ENCODE measurements around the gene TEX53. TPM values are rescaled to one million over a fixed set of nuclear protein-coding genes. Genes with fewer than 3 reads are reported as not detected.

TEX53 gene
- polyA plus RNA-seq, 1 of the 3 experiments (the other 2 are of a cell fraction) = not detected

DNA sequence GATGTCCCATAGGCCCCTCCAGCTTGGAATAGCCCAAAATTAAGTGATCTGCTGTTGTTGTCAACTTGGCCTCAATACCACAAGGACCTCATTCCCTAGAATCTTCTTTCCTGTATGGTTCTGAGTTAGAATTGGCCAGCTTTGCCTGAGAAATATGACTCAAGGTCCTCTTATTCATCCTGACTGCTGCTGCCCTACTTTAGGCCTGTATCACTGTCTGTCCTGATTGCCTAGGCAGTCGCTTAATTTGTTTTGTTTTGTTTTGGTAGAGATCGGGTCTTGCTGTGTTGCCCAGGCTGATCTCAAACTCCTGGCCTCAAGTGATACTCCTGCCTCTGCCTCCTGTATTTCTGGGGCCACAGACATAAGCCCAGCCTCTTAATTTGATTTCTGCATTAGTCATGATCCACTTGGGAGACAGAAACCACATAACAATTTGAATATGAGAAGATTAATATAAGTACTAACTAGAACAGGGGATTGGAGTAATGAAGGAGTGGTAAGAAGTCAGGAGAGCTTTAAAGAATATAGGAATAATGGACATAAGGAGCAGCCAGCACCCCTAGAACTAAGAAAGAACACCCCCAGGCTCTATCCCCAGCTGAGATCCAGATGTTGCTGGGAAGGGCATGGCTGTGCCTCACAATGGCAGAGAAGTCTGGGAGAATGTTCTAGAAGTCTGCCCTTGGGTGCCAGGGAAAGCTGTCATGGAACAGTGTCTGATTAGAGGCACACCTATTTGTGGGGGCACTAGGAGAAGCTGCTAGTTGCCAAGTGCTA, 4.6 kb downstream of the TEX53 start:
- ChIA-PET CTCF (interaction anchor here (0.6 to 5.3 kb wide), 53 partner anchors 10 to 362 kb away, joined by 3 to 83 read pairs (median 4); partner anchors contain the start of genes ATP6V1G1 and WHRN), POLR2A (interaction anchor here (0.6 to 1.4 kb wide), 2 partner anchors 211 to 247 kb away, joined by 4 read pairs; no protein-coding TSS in a partner anchor)
- Histone ChIP-seq H3K27ac (ENCODE audit: low read depth in 2 of 2, low read length in 1 of 2) (peak overlapping the region in 1 of 2 experiments; percentile 5; a peak in 1 of 4 replicates), H3K79me2 (ENCODE audit: insufficient read depth) (no peaks in the 10 kb centered on the region), H4K20me1 (ENCODE audit: insufficient read depth) (no peaks in the 10 kb centered on the region), H3K4me1 (ENCODE audit: control insufficient read depth in 1 of 2, insufficient read depth in 2 of 2, low read depth in 1 of 2, low read length in 1 of 2) (peaks cover 0 to 5% of the 10 kb centered on the region in 2 experiments; a peak in 2 of 4 replicates), H3F3A (replicated peaks; ENCODE audit: insufficient read depth) (no peaks in the 10 kb centered on the region), H3K9me3 (no peaks in the 10 kb centered on the region), H2AFZ (ENCODE audit: low read depth) (peak overlapping the region; percentile 45; the same call in 1 of the 2 replicates), H3K9ac (no peak overlapping the region), H3K27me3 (ENCODE audit: insufficient read depth) (no peaks in the 10 kb centered on the region), H3K4me3 (ENCODE audit: low read depth in 2 of 2, low read length in 1 of 2) (no peak overlapping the region), H3K36me3 (replicated peaks in 1 of 2; ENCODE audit: control insufficient read depth in 1 of 2, insufficient read depth in 2 of 2, low read length in 1 of 2) (no peaks in the 10 kb centered on the region), H3K9me2 (no peaks in the 10 kb centered on the region), H3K4me2 (no peak overlapping the region)
- no peak for TF ChIP-seq POLR2AphosphoS5 (IDR thresholded peaks at IDR 0.05; ENCODE audit: low read depth, low read length)
- no peak for TF ChIP-seq EP300 (IDR thresholded peaks at IDR 0.05; ENCODE audit: borderline replicate concordance in 1 of 2, low read depth in 1 of 2, low read length in 1 of 2)
- TF ChIP-seq, protein P1, sequence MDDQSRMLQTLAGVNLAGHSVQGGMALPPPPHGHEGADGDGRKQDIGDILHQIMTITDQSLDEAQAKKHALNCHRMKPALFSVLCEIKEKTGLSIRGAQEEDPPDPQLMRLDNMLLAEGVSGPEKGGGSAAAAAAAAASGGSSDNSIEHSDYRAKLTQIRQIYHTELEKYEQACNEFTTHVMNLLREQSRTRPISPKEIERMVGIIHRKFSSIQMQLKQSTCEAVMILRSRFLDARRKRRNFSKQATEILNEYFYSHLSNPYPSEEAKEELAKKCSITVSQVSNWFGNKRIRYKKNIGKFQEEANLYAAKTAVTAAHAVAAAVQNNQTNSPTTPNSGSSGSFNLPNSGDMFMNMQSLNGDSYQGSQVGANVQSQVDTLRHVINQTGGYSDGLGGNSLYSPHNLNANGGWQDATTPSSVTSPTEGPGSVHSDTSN (IDR thresholded peaks at IDR 0.05) = no peak
- TF ChIP-seq, protein P2, sequence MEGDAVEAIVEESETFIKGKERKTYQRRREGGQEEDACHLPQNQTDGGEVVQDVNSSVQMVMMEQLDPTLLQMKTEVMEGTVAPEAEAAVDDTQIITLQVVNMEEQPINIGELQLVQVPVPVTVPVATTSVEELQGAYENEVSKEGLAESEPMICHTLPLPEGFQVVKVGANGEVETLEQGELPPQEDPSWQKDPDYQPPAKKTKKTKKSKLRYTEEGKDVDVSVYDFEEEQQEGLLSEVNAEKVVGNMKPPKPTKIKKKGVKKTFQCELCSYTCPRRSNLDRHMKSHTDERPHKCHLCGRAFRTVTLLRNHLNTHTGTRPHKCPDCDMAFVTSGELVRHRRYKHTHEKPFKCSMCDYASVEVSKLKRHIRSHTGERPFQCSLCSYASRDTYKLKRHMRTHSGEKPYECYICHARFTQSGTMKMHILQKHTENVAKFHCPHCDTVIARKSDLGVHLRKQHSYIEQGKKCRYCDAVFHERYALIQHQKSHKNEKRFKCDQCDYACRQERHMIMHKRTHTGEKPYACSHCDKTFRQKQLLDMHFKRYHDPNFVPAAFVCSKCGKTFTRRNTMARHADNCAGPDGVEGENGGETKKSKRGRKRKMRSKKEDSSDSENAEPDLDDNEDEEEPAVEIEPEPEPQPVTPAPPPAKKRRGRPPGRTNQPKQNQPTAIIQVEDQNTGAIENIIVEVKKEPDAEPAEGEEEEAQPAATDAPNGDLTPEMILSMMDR (IDR thresholded peaks at IDR 0.05) = no peak
- TF ChIP-seq FOSL2 (IDR thresholded peaks at IDR 0.05; ENCODE audit: borderline replicate concordance, low read depth) = no peak
- no peak for DNase-seq
- WGBS (ENCODE audit: low lambda C conversion rate) = 82% methylated on average over 2 of the region's 2 CpGs

DNA sequence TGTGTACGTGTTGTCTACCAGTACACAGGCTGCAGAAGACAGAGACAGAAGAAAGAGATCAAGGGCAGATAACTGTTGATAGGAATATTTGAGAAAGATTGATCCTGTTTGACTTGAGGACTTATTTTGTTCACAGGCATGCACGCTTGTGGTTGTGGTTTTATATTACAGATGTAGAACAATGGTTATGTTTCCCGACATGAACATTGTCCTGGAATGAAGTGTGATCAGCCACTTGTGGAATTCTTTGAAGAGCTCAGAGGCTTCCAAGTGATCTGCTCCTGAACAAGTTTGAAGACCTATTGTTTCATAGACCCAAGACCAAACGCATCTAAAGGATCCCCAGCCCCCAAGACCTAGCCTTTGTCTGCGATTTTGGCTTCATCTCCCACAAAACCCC, 13.7 kb downstream of the TEX53 start:
- TF ChIP-seq FOXJ3 (CRISPR knock-in tag; IDR thresholded peaks at IDR 0.05) (no peak), NRF1 (IDR thresholded peaks at IDR 0.05; ENCODE audit: low read depth, low read length) (no peak), RXRA (IDR thresholded peaks at IDR 0.05; ENCODE audit: borderline replicate concordance, low read depth) (no peak), SIN3A (IDR thresholded peaks at IDR 0.05; ENCODE audit: borderline replicate concordance, low read depth, low read length) (no peak), POLR2AphosphoS5 (IDR thresholded peaks at IDR 0.05; ENCODE audit: low read depth, low read length) (no peak), TAF1 (IDR thresholded peaks at IDR 0.05; ENCODE audit: borderline replicate concordance, low read depth, low read length) (no peak), GABPA (IDR thresholded peaks at IDR 0.05; ENCODE audit: low read depth) (no peak), TCF12 (IDR thresholded peaks at IDR 0.05) (no peak), YY1 (IDR thresholded peaks at IDR 0.05; ENCODE audit: low read depth) (no peak)
- TF ChIP-seq, protein P3, sequence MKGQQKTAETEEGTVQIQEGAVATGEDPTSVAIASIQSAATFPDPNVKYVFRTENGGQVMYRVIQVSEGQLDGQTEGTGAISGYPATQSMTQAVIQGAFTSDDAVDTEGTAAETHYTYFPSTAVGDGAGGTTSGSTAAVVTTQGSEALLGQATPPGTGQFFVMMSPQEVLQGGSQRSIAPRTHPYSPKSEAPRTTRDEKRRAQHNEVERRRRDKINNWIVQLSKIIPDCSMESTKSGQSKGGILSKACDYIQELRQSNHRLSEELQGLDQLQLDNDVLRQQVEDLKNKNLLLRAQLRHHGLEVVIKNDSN (IDR thresholded peaks at IDR 0.05; ENCODE audit: borderline replicate concordance, low read depth) = no peak
- no peak overlapping the region for H3K9ac ChIP-seq
- no peak for DNase-seq
- no peak overlapping the region for H2AFZ ChIP-seq (ENCODE audit: low read depth)
- CTCF ChIA-PET = interaction anchor here (1.5 to 4.4 kb wide), 2 partner anchors 9 to 18 kb away, joined by 6 to 17 read pairs; no protein-coding TSS in a partner anchor
- peaks cover 10 to 21% of the 10 kb centered on the region in 2 experiments for H3K36me3 ChIP-seq (replicated peaks in 1 of 2; ENCODE audit: control insufficient read depth in 1 of 2, insufficient read depth in 2 of 2, low read length in 1 of 2)
- no peak overlapping the region for H3K27ac ChIP-seq (ENCODE audit: low read depth in 2 of 2, low read length in 1 of 2)
- no peaks in the 10 kb centered on the region for H3K9me2 ChIP-seq
- H3K9me3 ChIP-seq = no peaks in the 10 kb centered on the region
- H3K4me1 ChIP-seq (ENCODE audit: control insufficient read depth in 1 of 2, insufficient read depth in 2 of 2, low read depth in 1 of 2, low read length in 1 of 2) = no peaks in the 10 kb centered on the region
- H3K27me3 ChIP-seq (ENCODE audit: insufficient read depth) = no peaks in the 10 kb centered on the region
- no peaks in the 10 kb centered on the region for H4K20me1 ChIP-seq (ENCODE audit: insufficient read depth)
- WGBS (ENCODE audit: low lambda C conversion rate) = 97% methylated on average over 5 of the region's 5 CpGs
- H3K79me2 ChIP-seq (ENCODE audit: insufficient read depth) = no peaks in the 10 kb centered on the region
- H3K4me3 ChIP-seq (ENCODE audit: low read depth in 2 of 2, low read length in 1 of 2) = no peak overlapping the region
- H3K4me2 ChIP-seq = no peak overlapping the region
- POLR2A ChIA-PET = no interaction called here
- no peaks in the 10 kb centered on the region for H3F3A ChIP-seq (replicated peaks; ENCODE audit: insufficient read depth)
